T-helper 1 cell treated with Interleukin-12 subunit alpha and Interleukin-12 subunit beta and Interleukin-4 antibody, amounts not matched to agents 30 ng/mL and 1 ng/mL, for 36 hours (primary cell): ENCODE data around the gene GJC2. TPM values are rescaled to one million over a fixed set of nuclear protein-coding genes. Genes with fewer than 3 reads are reported as not detected.

ENCODE experiments used
- intact Hi-C: fragments of 100-400 bp; cut with micrococcal nuclease; formaldehyde crosslinking; loops from one replicate; pipeline ENCODE4 v1.15.1; 2024
- total RNA-seq: library from RNA; stranded (reverse); gene quantifications from 2 replicates; pipeline ENCODE4 v1.2.3, GENCODE V29; 2022

Gene GJC2
- total RNA-seq, 1 donor from 2014 or later: 0.88 TPM

DNA sequence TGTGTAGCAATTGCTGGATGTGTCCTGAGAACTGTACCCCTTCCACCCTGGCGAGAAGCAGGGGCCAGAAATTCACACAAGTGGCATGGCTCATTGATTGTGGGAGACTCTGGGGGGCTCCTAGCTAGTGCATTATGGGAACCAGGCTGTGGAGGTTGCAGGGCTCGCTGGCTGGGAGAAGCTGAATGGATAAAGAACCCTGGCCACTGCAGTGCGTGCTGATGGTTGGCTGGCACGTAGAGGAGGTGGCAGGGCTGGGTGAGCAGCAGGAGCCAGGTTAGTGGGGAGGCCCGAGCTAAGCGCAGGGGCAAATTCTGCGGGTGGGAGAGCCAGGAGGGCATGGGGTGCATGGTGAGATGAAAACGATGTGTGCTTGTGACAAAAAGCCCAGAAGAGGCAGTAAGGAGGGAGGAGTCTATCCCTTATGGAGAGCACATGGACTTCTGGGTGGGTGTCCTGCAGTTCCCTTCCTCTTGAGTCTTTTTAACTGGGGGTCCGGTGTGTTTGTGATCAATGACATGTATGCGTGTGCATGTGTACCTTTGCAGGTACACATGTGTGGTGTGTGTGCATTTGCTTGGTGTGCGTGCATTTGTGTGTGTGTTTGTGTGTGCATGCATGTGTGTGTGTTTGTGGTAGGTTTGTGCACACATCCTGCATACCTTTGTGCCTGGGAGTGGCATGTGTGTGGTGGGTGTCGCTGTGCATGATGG is 6.1 kb upstream of the GJC2 start:
- intact Hi-C loops: no loop called here

DNA sequence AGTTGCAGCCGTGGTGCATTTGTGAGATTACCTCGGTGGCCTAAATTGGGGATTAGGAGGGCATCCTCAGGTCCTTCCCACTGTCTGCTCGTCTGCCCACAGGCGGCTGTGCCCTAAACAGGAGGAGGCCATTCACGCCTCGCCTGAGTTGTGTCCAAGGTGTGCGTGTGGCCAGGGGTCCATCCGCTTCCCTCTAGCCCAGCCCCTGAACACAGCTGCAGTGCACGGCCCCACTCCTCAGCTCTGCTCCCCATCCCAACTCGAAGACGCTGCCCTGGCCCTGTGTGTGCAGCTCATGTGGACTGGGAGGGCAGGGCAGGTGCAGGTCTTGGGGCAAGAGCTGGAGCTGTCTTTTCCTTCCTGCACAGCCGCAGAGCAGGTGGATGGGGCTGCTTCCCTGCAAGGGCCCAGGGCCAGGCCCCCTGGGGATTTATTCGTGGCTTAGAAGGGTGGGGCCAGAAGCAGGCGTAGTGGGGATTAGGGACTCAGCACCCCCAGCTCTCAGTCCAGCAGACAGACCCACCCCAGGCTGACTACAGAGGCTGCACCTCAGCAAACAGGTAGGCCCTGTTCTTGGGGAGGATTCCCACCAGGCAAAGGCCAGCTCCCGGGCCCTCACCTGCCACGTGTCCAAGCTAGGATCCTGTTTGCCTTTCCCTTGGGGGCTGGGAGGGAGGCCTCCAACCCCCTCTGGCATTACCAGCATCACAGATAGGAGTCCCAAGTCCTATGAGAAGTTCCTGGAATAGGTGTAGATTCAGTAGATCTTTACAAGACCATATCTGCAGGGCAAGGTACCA is 5.3 kb upstream of the GJC2 start:
- intact Hi-C loops: no loop called here

DNA sequence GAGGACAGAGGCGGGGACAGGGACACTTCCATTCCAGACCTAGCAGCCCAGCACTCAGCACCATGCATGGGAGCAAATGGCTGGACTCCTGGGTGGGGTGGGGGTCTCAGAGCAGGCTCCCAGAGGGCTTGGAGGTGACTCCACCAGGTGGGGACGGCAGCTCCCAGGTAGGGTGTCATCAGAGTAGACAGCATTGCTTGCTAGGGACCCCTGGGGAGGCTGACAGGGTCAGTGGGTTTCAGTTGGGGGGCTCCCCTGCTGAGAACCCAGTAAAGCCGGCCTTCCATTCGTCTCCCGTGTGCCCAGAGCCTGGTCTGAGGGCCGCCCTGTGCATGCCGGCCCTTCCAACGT is 4.8 kb upstream of the GJC2 start:
- intact Hi-C loops: no loop called here

GRCh38 chr1:228145463-228146416 is 4.0 kb upstream of the GJC2 start:
- intact Hi-C loops: no loop called here

DNA sequence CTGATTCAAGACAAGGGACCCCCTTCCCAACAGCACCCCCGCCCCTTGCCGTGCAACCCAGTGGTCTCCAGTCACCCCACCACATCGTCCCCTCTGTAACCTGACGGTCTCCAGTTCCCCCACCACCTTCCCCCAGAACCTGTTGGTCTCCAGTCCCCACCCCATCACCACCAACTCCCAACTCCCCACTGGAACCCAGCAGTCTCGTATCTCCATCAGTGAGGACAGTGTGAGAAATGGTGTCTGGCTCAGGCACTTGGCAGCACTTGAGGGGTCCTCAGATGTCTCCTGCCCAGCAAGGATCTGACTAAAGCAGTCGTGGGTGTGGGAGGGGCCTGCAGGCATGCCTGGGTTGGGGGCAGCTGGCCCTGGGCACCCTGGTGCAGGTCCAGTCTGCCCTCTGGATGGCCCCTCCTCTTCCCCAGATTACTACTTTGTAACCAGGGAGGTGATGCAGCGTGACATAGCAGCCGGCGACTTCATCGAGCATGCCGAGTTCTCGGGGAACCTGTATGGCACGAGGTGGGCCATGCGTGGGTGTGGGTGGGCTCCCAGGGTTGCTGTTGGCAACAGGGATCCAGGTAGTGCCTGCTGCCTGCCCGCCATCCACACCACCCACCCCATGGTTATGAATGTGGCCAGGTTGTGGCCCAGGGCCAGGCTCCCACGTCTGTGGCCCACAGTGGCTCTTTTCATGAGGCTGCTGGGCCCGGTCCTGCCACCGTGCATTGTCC is 3.1 kb upstream of the GJC2 start:
- intact Hi-C loops: no loop called here

GRCh38 chr1:228147151-228147693 is 2.5 kb upstream of the GJC2 start:
- intact Hi-C loops: no loop called here

GRCh38 chr1:228147768-228148167 is 2.0 kb upstream of the GJC2 start:
- intact Hi-C loops: no loop called here

- intact Hi-C loops: no loop called here
Observed at GRCh38 chr1:228148196-228148861, 1.4 kb upstream of the GJC2 start.

DNA sequence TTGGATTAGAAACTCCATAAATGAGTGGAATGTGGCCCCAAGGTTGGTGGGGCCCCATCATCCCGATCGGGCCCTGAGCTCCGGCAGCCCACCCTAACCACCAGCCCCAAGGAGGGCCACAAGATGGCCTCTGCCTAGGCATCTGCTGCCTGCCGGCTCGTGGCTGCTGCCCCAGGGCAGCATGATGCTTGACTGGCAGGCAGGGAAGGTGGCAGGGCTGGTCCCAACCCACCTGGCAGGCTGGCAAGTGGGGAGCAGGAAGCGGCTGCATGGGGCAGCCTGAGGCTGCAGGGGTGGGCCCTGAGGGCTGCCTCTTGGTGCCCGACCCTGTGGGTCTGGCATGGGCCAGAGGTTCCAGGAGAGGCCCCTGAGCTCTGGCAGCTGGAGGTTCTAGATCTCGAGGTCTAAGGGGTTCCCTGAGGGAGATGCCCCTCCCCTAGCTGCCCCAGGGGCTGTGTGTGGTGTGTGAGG is 760 bp upstream of the GJC2 start:
- intact Hi-C loops: no loop called here

GRCh38 chr1:228150120-228150460 is 360 bp downstream of the GJC2 start:
- intact Hi-C loops: no loop called here

GRCh38 chr1:228150461-228151179 is 890 bp downstream of the GJC2 start:
- intact Hi-C loops: no loop called here

GRCh38 chr1:228151180-228151925 is 1.6 kb downstream of the GJC2 start:
- intact Hi-C loops: no loop called here

- intact Hi-C loops: no loop called here
Observed at GRCh38 chr1:228152097-228152917, 2.6 kb downstream of the GJC2 start.

DNA sequence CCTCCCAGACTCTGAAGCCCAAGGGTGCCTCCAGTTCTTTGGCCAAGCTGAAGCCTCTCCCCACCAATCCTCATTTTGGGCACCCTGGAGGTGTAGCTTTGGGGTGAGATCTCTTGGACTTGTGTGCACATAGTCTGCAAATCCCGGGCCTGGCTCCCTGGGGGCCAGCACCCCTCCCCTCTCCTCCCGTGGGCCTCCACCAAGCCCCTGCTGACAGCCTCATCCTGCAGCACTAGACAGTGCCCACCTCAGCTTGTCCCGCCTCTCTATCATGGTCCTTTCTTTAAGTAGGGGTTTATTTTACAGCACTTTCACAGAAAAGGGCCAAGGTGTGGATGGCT is 3.2 kb downstream of the GJC2 start:
- intact Hi-C loops: no loop called here

- intact Hi-C loops: no loop called here
Observed at GRCh38 chr1:228154021-228154669, 4.4 kb downstream of the GJC2 start.

GRCh38 chr1:228154670-228155571 is 5.2 kb downstream of the GJC2 start:
- intact Hi-C loops: no loop called here
